Spinal cord (tissue), 10 donors: ENCODE data around the gene ARL8A. TPM values are rescaled to one million over a fixed set of nuclear protein-coding genes. Genes with fewer than 3 reads are reported as not detected.
A peak's percentile ranks its signal among the peaks of the same experiment; 100 is the strongest.

Source experiments
- DNase-seq, 6 donors: peaks; one replicate each; pipeline versions ENCODE4 v3.0.0 to v3.0.0-alpha.2; 2013 to 2015; ENCODE audit warnings: low spot score in 6 of 6, low read depth in 4 of 6
- H3K27ac ChIP-seq: one replicate; pipeline ENCODE4 v1.5.1; 2013; ENCODE audit warnings: low read depth, low read length, control low read depth
- H3K27me3 ChIP-seq: one replicate; pipeline ENCODE4 v1.6.1; 2013; ENCODE audit warnings: low read length; ENCODE audit not compliant: control insufficient read depth, insufficient read depth
- H3K36me3 ChIP-seq: one replicate; pipeline ENCODE4 v1.6.1; 2013; ENCODE audit warnings: low read length; ENCODE audit not compliant: control insufficient read depth, insufficient read depth
- H3K4me1 ChIP-seq: one replicate; pipeline ENCODE4 v1.6.1; 2013; ENCODE audit warnings: low read length; ENCODE audit not compliant: control insufficient read depth, insufficient read depth
- H3K4me3 ChIP-seq: one replicate; pipeline ENCODE4 v1.5.1; 2013; ENCODE audit warnings: low read depth, low read length, control low read depth
- H3K9me3 ChIP-seq: one replicate; pipeline ENCODE4 v1.6.1; 2013; ENCODE audit warnings: low read length; ENCODE audit not compliant: control insufficient read depth, insufficient read depth
- WGBS: methylation state at CpG from one replicate; pipeline ENCODE4 v1.1.5; 2013; ENCODE audit warnings: missing lambda C conversion rate; ENCODE audit not compliant: insufficient coverage; 5-methylcytosine and 5-hydroxymethylcytosine counted together
- polyA plus RNA-seq, 2 donors: library from polyadenylated mRNA; unstranded; fragments of 120-200 nt; gene quantifications; one replicate each; pipeline ENCODE4 v1.2.1, GENCODE V29; 2013; ENCODE audit not compliant: insufficient read length in 2 of 2
- small RNA-seq: library from RNA; depleted of rRNA; stranded (forward); fragments of <200 nt; gene quantifications from one replicate; pipeline ENCODE3, GENCODE V24; 2014; ENCODE audit warnings: low replicate concordance
- total RNA-seq, 2 donors: library from RNA; depleted of rRNA in 1 of 2; stranded (reverse); fragments of 120-200 nt in 1 of 2; fragments of >200 nt in 1 of 2; gene quantifications; one replicate each; pipeline versions ENCODE4 v1.2.3 to v1.2.4, GENCODE V29; 2013 to 2014
- donor health status: healthy.

The ARL8A gene
- total and polyA plus RNA-seq, 4 donors = 56.3 to 184 (median 129) TPM

- Histone ChIP-seq H3K4me1 (peaks cover 33% of the 10 kb centered on the region), H3K36me3 (no peaks in the 10 kb centered on the region), H3K27ac (peak overlapping the region; percentile 71), H3K27me3 (no peaks in the 10 kb centered on the region), H3K4me3 (no peak overlapping the region), H3K9me3 (no peaks in the 10 kb centered on the region)
- no peak for DNase-seq
- WGBS = 77% methylated on average over 5 of the region's 7 CpGs
Measured at GRCh38 chr1:202086579-202087350, 57.8 kb downstream of the ARL8A start.

GRCh38 chr1:202085682-202086373 lies 58.7 kb downstream of the ARL8A start:
- 47% methylated on average over 3 of the region's 7 CpGs for WGBS
- peak in 1 of 6 donors; percentile 45 for DNase-seq
- no peak overlapping the region for H3K4me3 ChIP-seq
- no peaks in the 10 kb centered on the region for H3K27me3 ChIP-seq
- peaks cover 33% of the 10 kb centered on the region for H3K4me1 ChIP-seq
- no peaks in the 10 kb centered on the region for H3K9me3 ChIP-seq
- no peaks in the 10 kb centered on the region for H3K36me3 ChIP-seq
- H3K27ac ChIP-seq = peak overlapping the region; percentile 71

- Histone ChIP-seq H3K9me3 (no peaks in the 10 kb centered on the region), H3K4me3 (no peak overlapping the region), H3K27me3 (no peaks in the 10 kb centered on the region), H3K4me1 (peaks cover 33% of the 10 kb centered on the region), H3K27ac (peak overlapping the region; percentile 71), H3K36me3 (no peaks in the 10 kb centered on the region)
- 37% methylated on average over 9 of the region's 16 CpGs for WGBS
- peak in 1 of 6 donors; percentile 51 for DNase-seq
Measured at GRCh38 chr1:202084791-202085681, 59.5 kb downstream of the ARL8A start.

Small RNAs within 50 kb of the gene (small RNA-seq; reads per million reads assigned to genes)
- gene CRIP1P3 = not detected

Other genes starting within 250 kb of the ARL8A start
- gene LMOD1, start 198.2 kb downstream of the ARL8A start, total RNA-seq = 1 to 10 TPM; 1.9 to 8.4 TPM
- gene LMOD1, start 198.2 kb downstream of the ARL8A start, polyA plus RNA-seq = 1 to 10 TPM; 3.5 to 4.6 TPM
- gene TIMM17A, start 189.2 kb downstream of the ARL8A start, total RNA-seq = 10 to 100 TPM; 50.9 to 76.7 TPM
- gene TIMM17A, start 189.2 kb downstream of the ARL8A start, polyA plus RNA-seq = 100 to 1,000 TPM in 1 of 2 donors, 10 to 100 TPM in 1; 96.3 to 101 TPM
- gene RNPEP, start 162.1 kb downstream of the ARL8A start, total RNA-seq = 10 to 100 TPM; 19.1 to 37.9 TPM
- gene RNPEP, start 162.1 kb downstream of the ARL8A start, polyA plus RNA-seq = 10 to 100 TPM; 36.0 to 41.4 TPM
- 1 to 10 TPM in 1 of 2 donors, under 1 TPM in 1; 0.59 to 1.2 TPM for gene ELF3, start 134.2 kb downstream of the ARL8A start, total RNA-seq
- 1 to 10 TPM in 1 of 2 donors, under 1 TPM in 1; 0.35 to 1.1 TPM for gene ELF3, start 134.2 kb downstream of the ARL8A start, polyA plus RNA-seq
- 1 to 10 TPM; 3.1 to 7.5 TPM for gene GPR37L1, start 21.8 kb downstream of the ARL8A start, total RNA-seq
- 1 to 10 TPM; 5.8 to 9.7 TPM for gene GPR37L1, start 21.8 kb downstream of the ARL8A start, polyA plus RNA-seq
- 1 to 10 TPM; 1.4 to 2.5 TPM for gene PTPN7, start 15.9 kb upstream of the ARL8A start, total RNA-seq
- gene PTPN7, start 15.9 kb upstream of the ARL8A start, polyA plus RNA-seq = 1 to 10 TPM in 1 of 2 donors, under 1 TPM in 1; 0.98 to 1.5 TPM
- 1 to 10 TPM; 1.0 to 1.8 TPM for gene LGR6, start 49.1 kb upstream of the ARL8A start, total RNA-seq
- gene LGR6, start 49.1 kb upstream of the ARL8A start, polyA plus RNA-seq = 1 to 10 TPM; 5.5 to 6.1 TPM
- gene UBE2T, start 197.2 kb upstream of the ARL8A start, total RNA-seq = 10 to 100 TPM; 16.3 to 21.1 TPM
- gene UBE2T, start 197.2 kb upstream of the ARL8A start, polyA plus RNA-seq = 10 to 100 TPM; 31.5 to 34.0 TPM
- gene PPP1R12B, start 204.0 kb upstream of the ARL8A start, total RNA-seq = 10 to 100 TPM; 45.2 to 47.0 TPM
- 10 to 100 TPM; 31.1 to 33.2 TPM for gene PPP1R12B, start 204.0 kb upstream of the ARL8A start, polyA plus RNA-seq